Lung microvascular endothelial cell (primary cell): Measurements from ENCODE around the gene ASB15. TPM values are rescaled to one million over a fixed set of nuclear protein-coding genes. Genes with fewer than 3 reads are reported as not detected.

Source experiments
- DNase-seq, 2 donors: peaks; one replicate each; pipeline versions ENCODE4 v3.0.0 to v3.0.0-alpha.2; 2010; ENCODE audit warnings: low read depth in 2 of 2
- total RNA-seq: library from RNA; depleted of rRNA; stranded (reverse); fragments of >200 nt; gene quantifications from 2 replicates; pipeline ENCODE4 v1.2.1, GENCODE V29; 2014

Gene ASB15
- total RNA-seq, 1 donor from 2014 or later = not detected

GRCh38 chr7:123598657-123599056 is 3.0 kb upstream of the ASB15 start:
- no peak for DNase-seq

GRCh38 chr7:123599766-123600165 is 1.9 kb upstream of the ASB15 start:
- DNase-seq = no peak

- no peak for DNase-seq
Observed at GRCh38 chr7:123600876-123601275, 745 bp upstream of the ASB15 start.

- DNase-seq = no peak
Observed at GRCh38 chr7:123602648-123603047, 1.0 kb downstream of the ASB15 start.

GRCh38 chr7:123604739-123605138 is 3.1 kb downstream of the ASB15 start:
- DNase-seq = no peak

- no peak for DNase-seq
Observed at GRCh38 chr7:123607423-123607975, 5.9 kb downstream of the ASB15 start.

- DNase-seq = no peak
Observed at GRCh38 chr7:123608991-123609882, 7.6 kb downstream of the ASB15 start.

GRCh38 chr7:123609883-123610239 is 8.2 kb downstream of the ASB15 start:
- no peak for DNase-seq

- no peak for DNase-seq
Observed at GRCh38 chr7:123612024-123612423, 10.4 kb downstream of the ASB15 start.

- no peak for DNase-seq
Observed at GRCh38 chr7:123615344-123615743, 13.7 kb downstream of the ASB15 start.

- DNase-seq = no peak
Observed at GRCh38 chr7:123616223-123616622, 14.6 kb downstream of the ASB15 start.

GRCh38 chr7:123621707-123622106 is 20.1 kb downstream of the ASB15 start:
- DNase-seq = no peak

- no peak for DNase-seq
Observed at GRCh38 chr7:123622660-123623386, 21.2 kb downstream of the ASB15 start.

- peak; percentile 33 to 43 for DNase-seq
Observed at GRCh38 chr7:123624527-123625183, 23.0 kb downstream of the ASB15 start.

- no peak for DNase-seq
Observed at GRCh38 chr7:123625254-123625653, 23.6 kb downstream of the ASB15 start.

- no peak for DNase-seq
Observed at GRCh38 chr7:123627851-123628250, 26.2 kb downstream of the ASB15 start.

GRCh38 chr7:123628829-123629228 is 27.2 kb downstream of the ASB15 start:
- no peak for DNase-seq

GRCh38 chr7:123629281-123629680 is 27.7 kb downstream of the ASB15 start:
- no peak for DNase-seq

GRCh38 chr7:123632808-123633207 is 31.2 kb downstream of the ASB15 start:
- no peak for DNase-seq

GRCh38 chr7:123633553-123633952 is 31.9 kb downstream of the ASB15 start:
- DNase-seq = peak; percentile 51 to 95

GRCh38 chr7:123634011-123634573 is 32.5 kb downstream of the ASB15 start:
- DNase-seq = peak in 1 of 2 donors; percentile 15
